Tibial artery (tissue), 4 donors: ENCODE results near the gene RPL37.

Experiments
- DNase-seq, 2 donors: peaks; one replicate each; pipeline ENCODE4 v3.0.0-alpha.2; 2019
- H3K27ac ChIP-seq, 2 donors: fragments of 200-600 bp; sonication (generic) in 1 of 2; 1 replicate in 1 of 2; 2 replicates in 1 of 2; pipeline ENCODE4 v1.5.1; 2018 to 2019; ENCODE audit warnings: mild to moderate bottlenecking in 1 of 2
- H3K27me3 ChIP-seq, 2 donors: fragments of 200-600 bp; sonication (generic) in 1 of 2; one replicate each; pipeline versions ENCODE4 v1.5.1 to v1.6.0; 2016 to 2019
- H3K36me3 ChIP-seq, 3 donors: fragments of 200-600 bp; sonication (generic) in 2 of 3; one replicate each; pipeline ENCODE4 v1.5.1; 2016 to 2019; ENCODE audit warnings: mild to moderate bottlenecking in 2 of 3
- H3K4me1 ChIP-seq, 4 donors: fragments of 200-600 bp; sonication (generic) in 2 of 4; 1 replicate in 3 of 4; 2 replicates in 1 of 4; pipeline ENCODE4 v1.5.1; 2016 to 2019
- H3K4me3 ChIP-seq, 2 donors: fragments of 200-600 bp; sonication (generic) in 1 of 2; 1 replicate in 1 of 2; 2 replicates in 1 of 2; pipeline ENCODE4 v1.5.1; 2018 to 2019; ENCODE audit warnings: mild to moderate bottlenecking in 2 of 2
- H3K9me3 ChIP-seq, 3 donors: fragments of 200-600 bp; sonication (generic) in 1 of 3; one replicate each; pipeline ENCODE4 v1.5.1; 2016 to 2019
- CTCF ChIP-seq, 2 experiments: fragments of 200-600 bp in 1 of 2; fragments of 450-650 bp in 1 of 2; IDR thresholded peaks; one replicate each; pipeline ENCODE4 v1.5.1; 2017 to 2019; ENCODE audit warnings: antibody characterized with exemption in 2 of 2, mild to moderate bottlenecking in 1 of 2, moderate library complexity in 1 of 2
- intact Hi-C: fragments of 100-400 bp; cut with DNase I; formaldehyde crosslinking; loops from one replicate; pipeline ENCODE4 v1.15.0; 2023; ENCODE audit warnings: low total_unique reads

Gene RPL37

GRCh38 chr5:40781843-40782409 lies 53.1 kb downstream of the RPL37 start:
- Histone ChIP-seq H3K4me3 (no peak overlapping the region), H3K27me3 (no peaks in the 10 kb centered on the region), H3K4me1 (peaks cover 0 to 32% (median 7%) of the 10 kb centered on the region in 4 donors), H3K27ac (no peak overlapping the region), H3K9me3 (no peaks in the 10 kb centered on the region), H3K36me3 (peaks cover 0 to 5% (median 5%) of the 10 kb centered on the region in 3 donors)
- intact Hi-C loops, result no loop called here
- DNase-seq, result peak in 1 of 2 donors; percentile 39
- TF ChIP-seq CTCF (IDR thresholded peaks at IDR 0.05), result no peak

DNA sequence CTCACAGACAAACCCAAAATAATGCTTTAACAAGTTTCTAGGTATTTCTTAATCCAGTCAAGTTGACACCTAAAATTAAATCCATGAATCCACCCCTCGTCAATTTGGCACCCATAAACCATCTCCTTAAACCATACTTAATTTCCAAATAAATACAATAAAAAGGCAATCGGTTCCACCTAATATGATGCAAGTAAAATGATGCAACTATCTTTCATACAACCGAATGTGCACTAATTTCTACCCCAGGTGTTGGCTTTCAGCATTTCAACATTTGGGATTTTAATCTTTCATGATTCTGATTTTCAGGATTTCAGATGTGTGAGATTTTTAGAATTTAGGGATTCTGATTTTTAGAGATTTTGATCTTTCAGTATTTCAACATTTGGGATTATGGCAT lies 54.2 kb downstream of the RPL37 start:
- H3K36me3 ChIP-seq, result peaks cover 0 to 15% (median 8%) of the 10 kb centered on the region in 3 donors
- intact Hi-C loops, result no loop called here
- no peak for TF ChIP-seq CTCF (IDR thresholded peaks at IDR 0.05)
- DNase-seq, result no peak
- peaks cover 0 to 35% (median 14%) of the 10 kb centered on the region in 4 donors for H3K4me1 ChIP-seq
- no peak overlapping the region for H3K4me3 ChIP-seq
- no peak overlapping the region for H3K27ac ChIP-seq
- no peaks in the 10 kb centered on the region for H3K27me3 ChIP-seq
- no peaks in the 10 kb centered on the region for H3K9me3 ChIP-seq

GRCh38 chr5:40780199-40780598 lies 54.8 kb downstream of the RPL37 start:
- H3K9me3 ChIP-seq, result no peaks in the 10 kb centered on the region
- TF ChIP-seq CTCF (IDR thresholded peaks at IDR 0.05), result no peak
- no peak for DNase-seq
- no peak overlapping the region for H3K4me3 ChIP-seq
- intact Hi-C loops, result no loop called here
- H3K27me3 ChIP-seq, result no peaks in the 10 kb centered on the region
- peaks cover 6 to 15% (median 8%) of the 10 kb centered on the region in 3 donors for H3K36me3 ChIP-seq
- peaks cover 0 to 35% (median 16%) of the 10 kb centered on the region in 4 donors for H3K4me1 ChIP-seq
- H3K27ac ChIP-seq, result no peak overlapping the region

GRCh38 chr5:40779561-40779960 lies 55.5 kb downstream of the RPL37 start:
- DNase-seq, result no peak
- H3K4me3 ChIP-seq, result no peak overlapping the region
- H3K27me3 ChIP-seq, result no peaks in the 10 kb centered on the region
- no peak overlapping the region for H3K27ac ChIP-seq
- peaks cover 0 to 35% (median 16%) of the 10 kb centered on the region in 4 donors for H3K4me1 ChIP-seq
- peaks cover 13 to 22% (median 15%) of the 10 kb centered on the region in 3 donors for H3K36me3 ChIP-seq
- no peaks in the 10 kb centered on the region for H3K9me3 ChIP-seq
- intact Hi-C loops, result no loop called here
- TF ChIP-seq CTCF (IDR thresholded peaks at IDR 0.05), result no peak

- Histone ChIP-seq H3K27me3 (no peaks in the 10 kb centered on the region), H3K4me3 (no peak overlapping the region), H3K4me1 (peaks cover 0 to 35% (median 13%) of the 10 kb centered on the region in 4 donors), H3K27ac (no peak overlapping the region), H3K36me3 (peaks cover 15 to 23% (median 16%) of the 10 kb centered on the region in 3 donors), H3K9me3 (no peaks in the 10 kb centered on the region)
- intact Hi-C loops, result no loop called here
- no peak for TF ChIP-seq CTCF (IDR thresholded peaks at IDR 0.05)
- no peak for DNase-seq
These were observed 56.9 kb downstream of the RPL37 start for GRCh38 chr5:40778133-40778532.

GRCh38 chr5:40776658-40776977 lies 58.4 kb downstream of the RPL37 start:
- H3K36me3 ChIP-seq, result peaks cover 18 to 23% (median 23%) of the 10 kb centered on the region in 3 donors

More at GRCh38 chr5:40776658-40776977, 58.4 kb downstream of the RPL37 start:
- Histone ChIP-seq H3K4me3 (no peak overlapping the region), H3K27me3 (no peaks in the 10 kb centered on the region), H3K9me3 (no peaks in the 10 kb centered on the region), H3K27ac (no peak overlapping the region), H3K4me1 (peaks cover 0 to 20% (median 11%) of the 10 kb centered on the region in 4 donors)
- intact Hi-C loops, result no loop called here
- TF ChIP-seq CTCF (IDR thresholded peaks at IDR 0.05), result no peak
- DNase-seq, result no peak
